ENCODE measurements around the gene ASAP2.

DNA sequence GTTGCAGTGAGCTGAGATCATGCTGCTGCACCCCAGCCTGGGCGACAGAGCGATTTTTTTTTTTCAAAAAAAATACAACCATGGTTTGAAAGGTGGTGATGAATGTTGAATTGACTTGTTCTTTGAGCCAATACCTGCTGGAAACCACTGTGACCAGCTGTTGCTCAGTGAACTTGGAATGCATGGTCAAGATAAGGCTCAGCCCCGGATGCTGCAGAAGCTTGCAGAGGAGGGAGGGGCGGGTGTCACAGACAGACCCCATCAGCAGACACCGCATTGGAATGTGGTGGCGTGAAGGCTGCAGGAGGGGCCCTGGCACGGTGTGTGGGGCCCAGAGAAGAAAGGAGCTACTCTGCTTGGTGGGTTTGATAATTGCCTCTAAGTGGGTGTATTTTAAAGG, 125.1 kb downstream of the ASAP2 start:
- TF ChIP-seq, protein P1, sequence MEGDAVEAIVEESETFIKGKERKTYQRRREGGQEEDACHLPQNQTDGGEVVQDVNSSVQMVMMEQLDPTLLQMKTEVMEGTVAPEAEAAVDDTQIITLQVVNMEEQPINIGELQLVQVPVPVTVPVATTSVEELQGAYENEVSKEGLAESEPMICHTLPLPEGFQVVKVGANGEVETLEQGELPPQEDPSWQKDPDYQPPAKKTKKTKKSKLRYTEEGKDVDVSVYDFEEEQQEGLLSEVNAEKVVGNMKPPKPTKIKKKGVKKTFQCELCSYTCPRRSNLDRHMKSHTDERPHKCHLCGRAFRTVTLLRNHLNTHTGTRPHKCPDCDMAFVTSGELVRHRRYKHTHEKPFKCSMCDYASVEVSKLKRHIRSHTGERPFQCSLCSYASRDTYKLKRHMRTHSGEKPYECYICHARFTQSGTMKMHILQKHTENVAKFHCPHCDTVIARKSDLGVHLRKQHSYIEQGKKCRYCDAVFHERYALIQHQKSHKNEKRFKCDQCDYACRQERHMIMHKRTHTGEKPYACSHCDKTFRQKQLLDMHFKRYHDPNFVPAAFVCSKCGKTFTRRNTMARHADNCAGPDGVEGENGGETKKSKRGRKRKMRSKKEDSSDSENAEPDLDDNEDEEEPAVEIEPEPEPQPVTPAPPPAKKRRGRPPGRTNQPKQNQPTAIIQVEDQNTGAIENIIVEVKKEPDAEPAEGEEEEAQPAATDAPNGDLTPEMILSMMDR (conservative IDR thresholded peaks at IDR 0.05): no peak
- no peak for TF ChIP-seq EZH2 (IDR thresholded peaks at IDR 0.05; ENCODE audit: low read depth)

Measured in PC-9 (cell line).